Epithelial cell of proximal tubule (primary cell): ENCODE data around the gene RANBP2. TPM values are rescaled to one million over a fixed set of nuclear protein-coding genes. Genes with fewer than 3 reads are reported as not detected.

ENCODE experiments used
- DNase-seq: peaks from one replicate; pipeline ENCODE4 v3.0.0-alpha.2; 2011; ENCODE audit warnings: low read depth
- H3K4me3 ChIP-seq: 2 replicates; pipeline ENCODE4 v1.5.1; 2011; ENCODE audit warnings: low read depth, mild to moderate bottlenecking, low read length
- total RNA-seq: library from RNA; depleted of rRNA; stranded (reverse); fragments of >200 nt; gene quantifications from 2 replicates; pipeline ENCODE4 v1.2.3, GENCODE V29; 2015
- TF ChIP-seq, protein P1 (sequence below): conservative IDR thresholded peaks from 2 replicates; pipeline ENCODE4 v1.5.1; 2012; ENCODE audit warnings: low read depth, mild to moderate bottlenecking, low read length

RANBP2 gene
- total RNA-seq, 1 donor from 2014 or later, result 41.0 TPM

DNA sequence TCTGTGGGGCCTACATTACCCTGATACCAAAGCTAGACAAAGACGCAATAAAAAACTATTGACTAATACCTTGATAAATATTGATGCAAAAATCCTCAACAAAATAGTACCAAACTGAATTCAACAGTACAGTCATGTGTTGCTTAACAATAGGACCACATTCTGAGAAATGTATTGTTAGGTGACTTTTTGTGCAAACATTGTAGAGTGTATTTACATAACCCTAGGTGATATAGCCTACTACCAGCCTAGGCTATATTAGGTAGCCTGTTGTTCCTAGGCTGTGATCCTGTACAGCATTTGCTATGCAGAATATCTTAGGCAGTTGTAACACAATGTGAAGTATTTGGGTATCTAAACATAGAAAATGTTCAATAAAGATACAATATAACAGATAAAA lies 104.0 kb downstream of the RANBP2 start:
- no peak overlapping the region for H3K4me3 ChIP-seq
- no peak for DNase-seq
- TF ChIP-seq, protein P1, sequence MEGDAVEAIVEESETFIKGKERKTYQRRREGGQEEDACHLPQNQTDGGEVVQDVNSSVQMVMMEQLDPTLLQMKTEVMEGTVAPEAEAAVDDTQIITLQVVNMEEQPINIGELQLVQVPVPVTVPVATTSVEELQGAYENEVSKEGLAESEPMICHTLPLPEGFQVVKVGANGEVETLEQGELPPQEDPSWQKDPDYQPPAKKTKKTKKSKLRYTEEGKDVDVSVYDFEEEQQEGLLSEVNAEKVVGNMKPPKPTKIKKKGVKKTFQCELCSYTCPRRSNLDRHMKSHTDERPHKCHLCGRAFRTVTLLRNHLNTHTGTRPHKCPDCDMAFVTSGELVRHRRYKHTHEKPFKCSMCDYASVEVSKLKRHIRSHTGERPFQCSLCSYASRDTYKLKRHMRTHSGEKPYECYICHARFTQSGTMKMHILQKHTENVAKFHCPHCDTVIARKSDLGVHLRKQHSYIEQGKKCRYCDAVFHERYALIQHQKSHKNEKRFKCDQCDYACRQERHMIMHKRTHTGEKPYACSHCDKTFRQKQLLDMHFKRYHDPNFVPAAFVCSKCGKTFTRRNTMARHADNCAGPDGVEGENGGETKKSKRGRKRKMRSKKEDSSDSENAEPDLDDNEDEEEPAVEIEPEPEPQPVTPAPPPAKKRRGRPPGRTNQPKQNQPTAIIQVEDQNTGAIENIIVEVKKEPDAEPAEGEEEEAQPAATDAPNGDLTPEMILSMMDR, result no peak

DNA sequence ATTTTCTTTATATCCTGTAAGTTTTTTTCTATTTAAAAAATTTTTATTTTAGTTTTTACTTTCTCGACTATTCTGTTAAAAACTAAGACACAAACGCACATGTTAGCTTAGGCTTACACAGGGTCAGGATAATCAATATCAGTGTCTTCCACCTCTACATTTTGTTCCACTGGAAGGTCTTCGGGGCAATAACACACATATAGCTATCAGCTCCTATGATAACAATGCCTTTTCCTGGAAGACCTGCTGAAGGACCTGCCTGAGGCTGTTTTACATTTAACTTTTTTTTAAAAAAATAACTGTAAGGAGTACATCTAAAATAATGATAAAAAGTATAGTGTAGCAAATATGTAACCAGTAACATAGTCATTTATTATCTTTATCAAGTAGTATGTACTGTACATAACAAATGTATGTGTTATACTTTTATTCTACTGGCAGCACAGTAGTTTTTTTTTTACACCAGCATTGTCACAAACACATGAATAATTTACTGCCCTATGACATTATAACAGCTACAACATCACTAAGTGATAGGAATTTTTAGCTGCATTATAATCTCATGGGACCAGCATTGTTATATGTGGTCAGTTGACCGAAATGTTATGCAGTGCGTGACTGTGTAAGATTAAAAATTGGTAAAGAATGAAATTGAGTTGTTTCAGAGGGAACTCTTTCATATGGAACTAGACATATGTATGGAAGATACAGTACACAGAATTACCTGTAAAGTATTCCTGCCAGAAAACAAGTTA lies 105.2 kb downstream of the RANBP2 start:
- no peak overlapping the region for H3K4me3 ChIP-seq
- no peak for DNase-seq
- TF ChIP-seq, protein P1, result no peak

DNA sequence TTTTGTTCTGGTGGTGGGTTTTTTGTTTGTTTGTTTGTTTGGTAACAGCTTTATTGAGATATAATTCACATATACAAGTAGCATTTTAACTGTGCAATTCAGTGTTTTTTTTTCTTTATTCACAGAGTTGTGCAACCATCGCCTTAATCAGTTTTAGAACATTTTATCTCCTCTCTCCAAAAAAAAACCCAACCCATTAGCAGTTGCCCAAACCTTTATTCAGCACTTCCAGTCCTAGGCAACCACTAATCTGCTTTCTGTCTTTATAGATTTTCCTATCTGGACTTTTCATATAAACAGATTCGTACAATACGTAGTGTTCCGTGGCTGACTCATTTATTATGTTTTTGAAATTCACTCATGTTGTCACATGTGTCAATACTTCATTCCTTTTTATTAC lies 106.0 kb downstream of the RANBP2 start:
- TF ChIP-seq, protein P1, result no peak
- no peak overlapping the region for H3K4me3 ChIP-seq
- no peak for DNase-seq

DNA sequence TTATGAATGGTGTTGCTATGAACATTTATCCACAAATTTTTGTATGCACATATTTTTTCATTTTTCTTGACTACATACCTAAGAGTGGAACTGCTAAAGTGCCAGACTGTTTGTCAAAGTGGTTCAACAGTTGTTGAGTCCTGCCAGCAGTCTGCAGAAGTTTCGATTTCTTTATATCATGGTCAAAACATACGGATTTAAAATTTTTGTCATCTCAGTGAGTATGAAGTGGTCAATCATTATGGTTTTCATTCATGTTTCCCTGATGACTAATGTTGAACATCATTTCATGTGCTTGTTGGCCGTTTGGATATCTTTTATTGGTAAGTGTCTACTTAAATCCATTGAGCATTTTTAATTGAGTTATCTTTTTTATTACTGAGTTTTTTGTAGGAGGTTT lies 106.5 kb downstream of the RANBP2 start:
- no peak overlapping the region for H3K4me3 ChIP-seq
- DNase-seq, result no peak
- TF ChIP-seq, protein P1, result no peak

DNA sequence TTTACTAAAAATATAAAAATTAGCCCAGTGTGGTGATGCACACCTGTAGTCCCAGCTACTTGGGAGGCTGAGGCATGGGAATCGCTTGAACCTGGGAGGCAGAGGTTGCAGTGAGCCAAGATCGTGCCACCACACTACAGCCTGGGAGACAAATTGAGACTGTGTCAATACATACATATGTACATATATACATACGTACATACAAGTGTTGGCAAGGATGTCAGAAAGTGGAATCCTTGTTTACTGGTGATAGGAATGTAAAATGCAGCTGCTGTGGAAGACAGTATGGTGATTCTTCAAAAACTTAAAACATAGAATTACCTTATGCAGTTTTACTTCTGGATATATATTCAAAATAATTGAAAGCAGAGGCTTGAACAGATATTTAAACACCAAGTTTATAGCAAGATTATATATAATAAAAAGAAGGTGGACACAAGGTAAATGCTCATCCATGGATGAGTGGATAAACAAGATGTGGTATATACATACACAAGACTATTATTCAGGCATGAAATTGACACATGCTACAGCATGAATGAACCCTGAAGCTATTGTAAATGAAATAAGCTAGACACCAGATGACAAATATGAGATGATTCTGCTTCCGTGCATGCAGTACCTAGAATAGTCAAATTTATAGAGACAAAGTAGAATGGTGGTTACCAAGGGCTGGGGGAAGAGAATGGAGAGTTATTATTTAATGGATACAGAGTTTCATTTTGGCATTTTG lies 110.5 kb downstream of the RANBP2 start:
- DNase-seq, result no peak
- TF ChIP-seq, protein P1, result no peak
- no peak overlapping the region for H3K4me3 ChIP-seq

DNA sequence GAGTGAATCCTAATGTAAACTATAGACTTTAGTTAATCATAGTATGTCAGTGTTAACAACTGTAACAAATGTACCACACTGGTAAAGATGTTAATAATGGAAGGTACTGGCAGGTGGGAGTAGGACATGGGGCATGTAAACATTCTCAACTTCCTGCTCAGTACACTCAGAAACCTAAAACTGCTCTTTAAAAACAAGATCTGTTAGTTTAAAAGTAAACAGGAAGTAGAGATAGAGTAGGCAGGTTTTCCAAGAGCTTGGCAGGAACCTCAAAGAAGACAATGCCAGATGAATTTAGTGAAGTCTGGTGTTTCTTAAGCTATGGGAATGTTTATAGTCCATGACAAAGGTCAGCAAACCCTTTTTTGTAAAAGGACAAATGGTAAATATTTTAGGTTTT lies 113.9 kb downstream of the RANBP2 start:
- no peak for DNase-seq
- H3K4me3 ChIP-seq, result no peak overlapping the region
- TF ChIP-seq, protein P1, result no peak

DNA sequence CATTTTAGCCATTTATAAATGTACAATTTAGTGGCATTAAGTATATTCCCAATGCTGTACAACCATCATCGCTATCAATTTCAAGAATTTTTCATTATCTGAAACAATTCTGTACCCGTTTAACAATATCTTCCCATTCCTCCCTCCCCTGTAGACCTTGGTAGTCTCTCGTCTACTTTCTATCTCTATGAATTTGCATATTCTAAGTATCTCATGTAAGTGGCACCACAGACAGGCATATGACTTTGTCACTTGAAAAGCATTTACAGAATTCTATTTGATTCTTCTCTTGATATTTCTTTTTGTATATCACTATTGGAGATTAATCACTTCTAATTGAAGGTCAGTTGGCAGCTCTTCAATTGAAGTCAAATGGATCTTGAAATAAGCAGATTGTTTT lies 115.3 kb downstream of the RANBP2 start:
- TF ChIP-seq, protein P1, result no peak
- no peak for DNase-seq
- no peak overlapping the region for H3K4me3 ChIP-seq
